Nephron progenitor cell (in vitro differentiated cells): ENCODE measurements around the gene CELF4.
A peak's percentile ranks its signal among the peaks of the same experiment; 100 is the strongest.

Source experiments
- DNase-seq: peaks from one replicate; pipeline ENCODE4 v3.0.0; 2021
- H3K27ac Mint-ChIP-seq: 2 replicates; pipeline ENCODE4 v1.8.0; 2021; ENCODE audit warnings: mild to moderate bottlenecking, moderate library complexity, mixed read lengths
- H3K27me3 Mint-ChIP-seq: 2 replicates; pipeline ENCODE4 v1.8.0; 2021; ENCODE audit warnings: mild to moderate bottlenecking, low read depth, mixed read lengths; ENCODE audit not compliant: poor library complexity
- H3K36me3 Mint-ChIP-seq: 2 replicates; pipeline ENCODE4 v1.8.0; 2021; ENCODE audit warnings: low read depth, mixed read lengths
- H3K4me1 Mint-ChIP-seq: 2 replicates; pipeline ENCODE4 v1.8.0; 2021; ENCODE audit warnings: mixed read lengths
- H3K4me3 Mint-ChIP-seq: 2 replicates; pipeline ENCODE4 v1.8.0; 2021; ENCODE audit warnings: mild to moderate bottlenecking, moderate library complexity, mixed read lengths
- H3K9me3 Mint-ChIP-seq: 2 replicates; pipeline ENCODE4 v1.8.0; 2021; ENCODE audit warnings: mild to moderate bottlenecking, moderate library complexity, mixed read lengths
- CTCF ChIP-seq: fragments of 200-600 bp; sonication (generic); IDR thresholded peaks from 2 replicates; pipeline ENCODE4 v1.5.0; 2021; ENCODE audit warnings: antibody characterized with exemption

The CELF4 gene

GRCh38 chr18:37299471-37300304 is 265.9 kb downstream of the CELF4 start:
- Mint-ChIP-seq H3K27me3 (peaks cover 5% of the 10 kb centered on the region), H3K36me3 (no peaks in the 10 kb centered on the region), H3K27ac (peak overlapping the region; percentile 85), H3K9me3 (no peaks in the 10 kb centered on the region), H3K4me1 (peaks cover 39% of the 10 kb centered on the region), H3K4me3 (peak overlapping the region; percentile 38)
- no peak for TF ChIP-seq CTCF
- no peak for DNase-seq

- Mint-ChIP-seq H3K4me1 (peaks cover 39% of the 10 kb centered on the region), H3K27ac (peak overlapping the region; percentile 85), H3K27me3 (peaks cover 5% of the 10 kb centered on the region), H3K36me3 (no peaks in the 10 kb centered on the region), H3K4me3 (no peak overlapping the region), H3K9me3 (no peaks in the 10 kb centered on the region)
- no peak for DNase-seq
- TF ChIP-seq CTCF, result no peak
Measured at GRCh38 chr18:37298816-37299215, 266.8 kb downstream of the CELF4 start.

DNA sequence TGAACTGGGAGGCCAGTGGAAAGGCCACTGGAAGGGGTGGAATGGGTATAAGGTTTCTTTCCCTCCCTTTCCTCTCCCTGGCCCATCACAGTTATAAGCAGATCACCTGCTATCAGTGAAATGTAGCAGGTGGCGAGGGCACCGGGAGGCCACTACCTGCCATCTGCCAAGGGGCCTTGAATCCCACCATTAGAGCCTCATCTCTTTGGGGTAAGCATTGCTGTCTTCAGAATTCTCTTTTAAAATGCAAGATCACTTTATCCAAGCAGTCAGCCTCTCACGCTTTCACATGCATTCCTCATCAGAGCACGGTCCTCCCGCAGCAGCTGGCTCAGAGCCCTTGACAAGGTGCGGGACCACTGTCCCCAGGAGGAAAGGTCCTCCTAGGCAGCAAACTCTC is 268.5 kb downstream of the CELF4 start:
- H3K36me3 Mint-ChIP-seq, result no peaks in the 10 kb centered on the region
- DNase-seq, result no peak
- H3K27ac Mint-ChIP-seq, result peak overlapping the region; percentile 58
- no peaks in the 10 kb centered on the region for H3K9me3 Mint-ChIP-seq
- no peak for TF ChIP-seq CTCF
- H3K27me3 Mint-ChIP-seq, result peaks cover 5% of the 10 kb centered on the region
- peaks cover 28% of the 10 kb centered on the region for H3K4me1 Mint-ChIP-seq
- H3K4me3 Mint-ChIP-seq, result no peak overlapping the region

- H3K4me1 Mint-ChIP-seq, result peaks cover 15% of the 10 kb centered on the region
- no peaks in the 10 kb centered on the region for H3K36me3 Mint-ChIP-seq
- peaks cover 5% of the 10 kb centered on the region for H3K27me3 Mint-ChIP-seq
- no peak overlapping the region for H3K4me3 Mint-ChIP-seq
- no peak overlapping the region for H3K27ac Mint-ChIP-seq
- peak; percentile 69 for DNase-seq
- TF ChIP-seq CTCF, result peak; percentile 53
- H3K9me3 Mint-ChIP-seq, result no peaks in the 10 kb centered on the region
Measured at GRCh38 chr18:37294951-37295350, 270.6 kb downstream of the CELF4 start.

GRCh38 chr18:37293359-37293758 is 272.2 kb downstream of the CELF4 start:
- no peaks in the 10 kb centered on the region for H3K9me3 Mint-ChIP-seq
- no peaks in the 10 kb centered on the region for H3K36me3 Mint-ChIP-seq
- DNase-seq, result no peak
- H3K27ac Mint-ChIP-seq, result no peak overlapping the region
- H3K4me1 Mint-ChIP-seq, result no peaks in the 10 kb centered on the region
- H3K4me3 Mint-ChIP-seq, result no peak overlapping the region
- peaks cover 4% of the 10 kb centered on the region for H3K27me3 Mint-ChIP-seq
- no peak for TF ChIP-seq CTCF

GRCh38 chr18:37289423-37289822 is 276.2 kb downstream of the CELF4 start:
- no peaks in the 10 kb centered on the region for H3K9me3 Mint-ChIP-seq
- TF ChIP-seq CTCF, result no peak
- DNase-seq, result no peak
- H3K36me3 Mint-ChIP-seq, result no peaks in the 10 kb centered on the region
- H3K4me1 Mint-ChIP-seq, result peaks cover 20% of the 10 kb centered on the region
- H3K4me3 Mint-ChIP-seq, result no peak overlapping the region
- peaks cover 4% of the 10 kb centered on the region for H3K27me3 Mint-ChIP-seq
- no peak overlapping the region for H3K27ac Mint-ChIP-seq
